ENCODE results near the gene NEUROD2.

- TF ChIP-seq CEBPG (CRISPR knock-in tag; IDR thresholded peaks at IDR 0.05) = no peak
- no peak for TF ChIP-seq ZBTB49 (CRISPR knock-in tag; IDR thresholded peaks at IDR 0.05; ENCODE audit: borderline replicate concordance)
- no peak for TF ChIP-seq JUN (CRISPR knock-in tag; IDR thresholded peaks at IDR 0.05)
- no peak for TF ChIP-seq SP1 (IDR thresholded peaks at IDR 0.05)
- TF ChIP-seq SP1 (CRISPR knock-in tag; IDR thresholded peaks at IDR 0.05) = no peak
- no peak for TF ChIP-seq FOXK2 (IDR thresholded peaks at IDR 0.05)
- TF ChIP-seq ZNF124 (CRISPR knock-in tag; IDR thresholded peaks at IDR 0.05) = no peak
- TF ChIP-seq HNRNPK (IDR thresholded peaks at IDR 0.05; ENCODE audit: low read depth, low read length, poor library complexity, severe bottlenecking) = no peak
- no peak for TF ChIP-seq ZNF569 (CRISPR knock-in tag; IDR thresholded peaks at IDR 0.05; ENCODE audit: borderline replicate concordance)
- no peak for TF ChIP-seq GMEB1 (CRISPR knock-in tag; IDR thresholded peaks at IDR 0.05; ENCODE audit: borderline replicate concordance)
- no peak for TF ChIP-seq PHF20 (CRISPR knock-in tag; IDR thresholded peaks at IDR 0.05)
- no peak for TF ChIP-seq CREM (IDR thresholded peaks at IDR 0.05)
- no peak for TF ChIP-seq CREM (CRISPR knock-in tag; IDR thresholded peaks at IDR 0.05)
- no peak for TF ChIP-seq SP4 (CRISPR knock-in tag; IDR thresholded peaks at IDR 0.05)
Measured at GRCh38 chr17:39605492-39606433, 2.0 kb downstream of the NEUROD2 start.

Measured in HepG2 (cell line).